Epithelial cell of proximal tubule (primary cell): ENCODE data around the gene TMEM25. TPM values are rescaled to one million over a fixed set of nuclear protein-coding genes. Genes with fewer than 3 reads are reported as not detected.

Experiments
- DNase-seq: peaks from one replicate; pipeline ENCODE4 v3.0.0-alpha.2; 2011; ENCODE audit warnings: low read depth
- H3K4me3 ChIP-seq: 2 replicates; pipeline ENCODE4 v1.5.1; 2011; ENCODE audit warnings: low read depth, mild to moderate bottlenecking, low read length
- CTCF ChIP-seq: conservative IDR thresholded peaks from 2 replicates; pipeline ENCODE4 v1.5.1; 2012; ENCODE audit warnings: low read depth, mild to moderate bottlenecking, low read length
- total RNA-seq: library from RNA; depleted of rRNA; stranded (reverse); fragments of >200 nt; gene quantifications from 2 replicates; pipeline ENCODE4 v1.2.3, GENCODE V29; 2015

TMEM25 gene
- total RNA-seq, 1 donor from 2014 or later, result 40.5 TPM

GRCh38 chr11:118581057-118581456, 50.1 kb downstream of the TMEM25 start:
- DNase-seq, result no peak
- no peak overlapping the region for H3K4me3 ChIP-seq
- no peak for TF ChIP-seq CTCF

Other genes with a start within 250 kb of the TMEM25 start
- gene CD3E, start 226.5 kb upstream of the TMEM25 start, total RNA-seq, result not detected in 2 replicates
- gene CD3D, start 188.5 kb upstream of the TMEM25 start, total RNA-seq, result not detected in 2 replicates
- not detected in 2 replicates for gene CD3G, start 186.8 kb upstream of the TMEM25 start, total RNA-seq
- 27.3 and 39.3 TPM in 2 replicates for gene UBE4A, start 171.6 kb upstream of the TMEM25 start, total RNA-seq
- 82.7 and 86.8 TPM in 2 replicates for gene ATP5MG, start 129.6 kb upstream of the TMEM25 start, total RNA-seq
- 27.2 and 42.1 TPM in 2 replicates for gene KMT2A, start 94.7 kb upstream of the TMEM25 start, total RNA-seq
- 1.6 TPM in 1 of 2 replicates, not detected in the other for gene TTC36, start 3.7 kb upstream of the TMEM25 start, total RNA-seq
- gene IFT46, start 34.7 kb downstream of the TMEM25 start, total RNA-seq, result 13.5 and 15.8 TPM in 2 replicates
- 88.7 and 111 TPM in 2 replicates for gene ARCN1, start 41.2 kb downstream of the TMEM25 start, total RNA-seq
- gene PHLDB1, start 76.4 kb downstream of the TMEM25 start, total RNA-seq, result 49.8 and 64.2 TPM in 2 replicates
- not detected in 2 replicates for gene TREH, start 148.5 kb downstream of the TMEM25 start, total RNA-seq